Heart right ventricle (tissue), 16 donors: ENCODE results near the gene GBP7. TPM values are rescaled to one million over a fixed set of nuclear protein-coding genes. Genes with fewer than 3 reads are reported as not detected.

Source experiments
- ATAC-seq, 8 donors: fragments of 200-7000 bp; cut with Tn5 transposase; one replicate each; pipeline ENCODE4 v1.9.1; 2020; ENCODE audit warnings: mild to moderate bottlenecking in 8 of 8, moderate library complexity in 8 of 8, moderate number of reproducible peaks in 1 of 8
- DNase-seq, 2 donors: peaks; one replicate each; pipeline ENCODE4 v3.0.0-alpha.2; 2020
- H3K27ac ChIP-seq, 10 donors: fragments of 200-600 bp; sonication (generic) in 2 of 10; one replicate each; pipeline versions ENCODE4 v1.5.0 to v1.8.0; 2020 to 2022; ENCODE audit warnings: mild to moderate bottlenecking in 3 of 10
- H3K27me3 ChIP-seq, 7 donors: fragments of 200-600 bp; one replicate each; pipeline ENCODE4 v1.8.0; 2021 to 2022; ENCODE audit warnings: mild to moderate bottlenecking in 2 of 7
- H3K36me3 ChIP-seq, 9 donors: fragments of 200-600 bp; sonication (generic) in 1 of 9; one replicate each; pipeline versions ENCODE4 v1.5.0 to v1.8.0; 2020 to 2022; ENCODE audit warnings: mild to moderate bottlenecking in 2 of 9
- H3K4me1 ChIP-seq, 9 donors: fragments of 200-600 bp; sonication (generic) in 1 of 9; one replicate each; pipeline versions ENCODE4 v1.5.0 to v1.8.0; 2020 to 2022; ENCODE audit warnings: mild to moderate bottlenecking in 4 of 9
- H3K4me3 ChIP-seq, 10 donors: fragments of 200-600 bp; sonication (generic) in 2 of 10; one replicate each; pipeline versions ENCODE4 v1.5.0 to v1.8.0; 2020 to 2022; ENCODE audit warnings: mild to moderate bottlenecking in 7 of 10, moderate library complexity in 2 of 10
- H3K9me3 ChIP-seq, 11 donors: fragments of 200-600 bp in 10 of 11; sonication (generic) in 2 of 11; one replicate each; pipeline versions ENCODE4 v1.5.0 to v1.8.0; 2013 to 2022; ENCODE audit warnings: mild to moderate bottlenecking in 2 of 11, control low read depth in 1 of 11, moderate library complexity in 1 of 11
- CTCF ChIP-seq, 9 donors: fragments of 200-600 bp; sonication (generic) in 2 of 9; IDR thresholded peaks; one replicate each; pipeline versions ENCODE4 v1.5.0 to v1.8.0; 2021 to 2022; ENCODE audit warnings: antibody characterized with exemption in 9 of 9, mild to moderate bottlenecking in 5 of 9, moderate library complexity in 1 of 9
- WGBS, 2 donors: extraction: QIAGEN DNeasy Blood & Tissue Kit; methylation state at CpG; one replicate each; pipeline ENCODE4 v1.1.7; 2013; ENCODE audit warnings: inconsistent platforms in 1 of 2; 5-methylcytosine and 5-hydroxymethylcytosine counted together
- intact Hi-C, 10 donors: fragments of 100-400 bp; cut with DNase I; formaldehyde crosslinking; loops; one replicate each; pipeline versions ENCODE4 v1.11.1 to v1.14.2; 2022
- polyA plus RNA-seq, 2 donors: library from polyadenylated mRNA; stranded (reverse); fragments of 200-250 nt; gene quantifications; one replicate each; pipeline ENCODE4 v1.2.3, GENCODE V29; 2013
- total RNA-seq, 10 donors: library from RNA; stranded (reverse); fragmentation: NEBNext Ultra II Directional in 3 of 10; extraction: Animal tissue kit (Norgen Biotek cat#: 25700) in 3 of 10; gene quantifications; one replicate each; pipeline versions ENCODE4 v1.2.1 to v1.2.4, GENCODE V29; 2021 to 2023
- donor health status: Arrhythmogenic right ventricular cardiomyopathy.
- donor health status: ischemic (EF 13 %, LVEDD 7.1; RV severe dilation, severe dysfunction).
- donor health status: healthy with polysubstance abuse.
- donor health status: DM: no; HTN: yes; CAD: no.
- donor health status: DM: no; HTN: no; CAD: no.
- donor health status: ischemic (EF 25% LVEDD 6.9; RV normal size, moderate dysfunction).
- donor health status: ischemic (EF 25% LVEDD 5.7; RV mildly dilated, moderate dysfunction).
- donor health status: healthy.
- donor health status: DM: yes; HTN: yes; CAD: no.
- donor health status: Ischemic cardiomyopathy.
- donor health status: ischemic (EF 35%, LVEDD 5.7; RV mildly dilated, moderate dysfunction).
- donor health status: nonischemic (EF 11% LVEDD 7.7; RV severe dilation, severe dysfunction).
- donor health status: DM: yes; HTN: yes; CAD: no.
- donor health status: PGD.
- donor health status: ischemic (EF 29% LVEDD 5.4; RV normal size, mild dysfunction).
- donor health status: nonischemic (EF 23%, LVEDD 6.1; RV moderate dilation, normal function).

Gene GBP7
- total and polyA plus RNA-seq, 12 donors: 0.17 to 0.42 TPM; not detected in 10

GRCh38 chr1:89088572-89088971, 87.2 kb downstream of the GBP7 start:
- Histone ChIP-seq H3K27me3 (no peaks in the 10 kb centered on the region), H3K36me3 (no peaks in the 10 kb centered on the region), H3K27ac (no peak overlapping the region), H3K4me1 (no peaks in the 10 kb centered on the region), H3K9me3 (no peaks in the 10 kb centered on the region), H3K4me3 (no peak overlapping the region)
- 79 to 83% methylated on average over 10 of the region's 10 CpGs for WGBS, 2 donors
- ATAC-seq (no peak), DNase-seq (no peak)
- intact Hi-C loops: loop anchor here in 6 of 10 donors (5.0 to 10.0 kb wide), 7 partner anchors 84 to 369 kb away; no protein-coding TSS in a partner anchor
- no peak for TF ChIP-seq CTCF (IDR thresholded peaks at IDR 0.05)

- no peaks in the 10 kb centered on the region for H3K4me1 ChIP-seq
- WGBS, 2 donors: 70 to 71% methylated on average over 8 of the region's 8 CpGs
These were observed 88.6 kb downstream of the GBP7 start for GRCh38 chr1:89087241-89087640.

GRCh38 chr1:89085781-89086180, 90.0 kb downstream of the GBP7 start:
- Histone ChIP-seq H3K4me3 (no peak overlapping the region), H3K36me3 (no peaks in the 10 kb centered on the region), H3K4me1 (peaks cover 0 to 11% (median under 1%) of the 10 kb centered on the region in 9 donors), H3K9me3 (peaks cover 0 to 2% (median 0%) of the 10 kb centered on the region in 11 donors), H3K27me3 (no peaks in the 10 kb centered on the region), H3K27ac (no peak overlapping the region)
- ATAC-seq (peak in 4 of 8 donors; percentile 67 to 82 (median 69)), DNase-seq (peak in 1 of 2 donors; percentile 76)
- peak in 8 of 9 donors; percentile 60 to 91 (median 68) for TF ChIP-seq CTCF (IDR thresholded peaks at IDR 0.05)
- intact Hi-C loops: loop anchor here in 7 of 10 donors (1.0 to 10.0 kb wide), 10 partner anchors 81 to 372 kb away; no protein-coding TSS in a partner anchor

More at GRCh38 chr1:89087241-89087640, 88.6 kb downstream of the GBP7 start:
- Histone ChIP-seq H3K36me3 (no peaks in the 10 kb centered on the region), H3K27ac (no peak overlapping the region), H3K27me3 (no peaks in the 10 kb centered on the region), H3K4me3 (no peak overlapping the region), H3K9me3 (no peaks in the 10 kb centered on the region)
- DNase-seq (no peak), ATAC-seq (no peak)
- intact Hi-C loops: loop anchor here in 6 of 10 donors (2.0 to 10.0 kb wide), 8 partner anchors 82 to 370 kb away; no protein-coding TSS in a partner anchor
- TF ChIP-seq CTCF (IDR thresholded peaks at IDR 0.05): no peak

Other genes with a start within 250 kb of the GBP7 start
- gene KYAT3, start 183.4 kb downstream of the GBP7 start, total RNA-seq: 10 to 100 TPM in 1 of 10 donors, 1 to 10 TPM in 9; 4.7 to 10.5 (median 7.7) TPM
- gene KYAT3, start 183.4 kb downstream of the GBP7 start, polyA plus RNA-seq: 1 to 10 TPM; 5.3 to 7.2 TPM
- 10 to 100 TPM in 9 of 10 donors, 1 to 10 TPM in 1; 9.3 to 14.2 (median 12.0) TPM for gene RBMXL1, start 183.4 kb downstream of the GBP7 start, total RNA-seq
- 1 to 10 TPM; 2.6 to 6.3 TPM for gene RBMXL1, start 183.4 kb downstream of the GBP7 start, polyA plus RNA-seq
- 10 to 100 TPM in 1 of 10 donors, 1 to 10 TPM in 9; 1.6 to 21.6 (median 6.3) TPM for gene GBP3, start 153.1 kb downstream of the GBP7 start, total RNA-seq
- 1 to 10 TPM; 2.9 to 5.8 TPM for gene GBP3, start 153.1 kb downstream of the GBP7 start, polyA plus RNA-seq
- gene GBP1, start 110.8 kb downstream of the GBP7 start, total RNA-seq: 100 to 1,000 TPM in 1 of 10 donors, 10 to 100 TPM in 2, 1 to 10 TPM in 7; 4.1 to 119 (median 9.0) TPM
- gene GBP1, start 110.8 kb downstream of the GBP7 start, polyA plus RNA-seq: 10 to 100 TPM in 1 of 2 donors, 1 to 10 TPM in 1; 5.8 to 10.2 TPM
- gene GBP2, start 49.9 kb downstream of the GBP7 start, total RNA-seq: 10 to 100 TPM in 4 of 10 donors, 1 to 10 TPM in 6; 6.0 to 67.3 (median 9.1) TPM
- 10 to 100 TPM; 12.6 to 51.7 TPM for gene GBP2, start 49.9 kb downstream of the GBP7 start, polyA plus RNA-seq
- gene GBP4, start 22.9 kb upstream of the GBP7 start, total RNA-seq: 10 to 100 TPM in 6 of 10 donors, 1 to 10 TPM in 4; 2.9 to 46.5 (median 10.4) TPM
- 10 to 100 TPM in 1 of 2 donors, 1 to 10 TPM in 1; 9.1 to 16.0 TPM for gene GBP4, start 22.9 kb upstream of the GBP7 start, polyA plus RNA-seq
- gene GBP5, start 96.9 kb upstream of the GBP7 start, total RNA-seq: 10 to 100 TPM in 1 of 10 donors, 1 to 10 TPM in 3, under 1 TPM in 6; 0.48 to 62.0 (median 0.85) TPM
- under 1 TPM; 0.39 to 0.59 TPM for gene GBP5, start 96.9 kb upstream of the GBP7 start, polyA plus RNA-seq
- gene GBP6, start 188.1 kb upstream of the GBP7 start, total RNA-seq: under 1 TPM in 3 of 10 donors, not detected in 7; 0.08 to 0.14 (median 0.12) TPM
- gene GBP6, start 188.1 kb upstream of the GBP7 start, polyA plus RNA-seq: under 1 TPM in 1 of 2 donors, not detected in 1; 0.07 TPM